GOT3 (cell line): Measurements from ENCODE around the gene DUSP10.

Experiments
- DNase-seq: peaks from one replicate; lab custom pipeline; 2025; ENCODE audit warnings: mixed read lengths; lab: John Stamatoyannopoulos, UW

Gene DUSP10

GRCh38 chr1:221714227-221715152, 27.4 kb downstream of the DUSP10 start:
- no peak for DNase-seq

- DNase-seq = no peak
Observed at GRCh38 chr1:221712776-221713431, 29.0 kb downstream of the DUSP10 start.

- no peak for DNase-seq
Observed at GRCh38 chr1:221712198-221712684, 29.6 kb downstream of the DUSP10 start.

- DNase-seq = no peak
Observed at GRCh38 chr1:221711656-221712055, 30.2 kb downstream of the DUSP10 start.

- no peak for DNase-seq
Observed at GRCh38 chr1:221711063-221711577, 30.8 kb downstream of the DUSP10 start.

- DNase-seq = no peak
Observed at GRCh38 chr1:221709854-221710253, 32.0 kb downstream of the DUSP10 start.

- DNase-seq = no peak
Observed at GRCh38 chr1:221708987-221709386, 32.9 kb downstream of the DUSP10 start.

- no peak for DNase-seq
Observed at GRCh38 chr1:221708076-221708571, 33.8 kb downstream of the DUSP10 start.

GRCh38 chr1:221706876-221707582, 34.9 kb downstream of the DUSP10 start:
- no peak for DNase-seq

GRCh38 chr1:221706191-221706590, 35.7 kb downstream of the DUSP10 start:
- no peak for DNase-seq

- no peak for DNase-seq
Observed at GRCh38 chr1:221704306-221704705, 37.6 kb downstream of the DUSP10 start.

- no peak for DNase-seq
Observed at GRCh38 chr1:221701570-221702186, 40.2 kb downstream of the DUSP10 start.

GRCh38 chr1:221700948-221701347, 40.9 kb downstream of the DUSP10 start:
- no peak for DNase-seq

GRCh38 chr1:221700536-221700935, 41.4 kb downstream of the DUSP10 start:
- no peak for DNase-seq

- no peak for DNase-seq
Observed at GRCh38 chr1:221699978-221700519, 41.8 kb downstream of the DUSP10 start.

GRCh38 chr1:221699577-221699976, 42.3 kb downstream of the DUSP10 start:
- DNase-seq = no peak

GRCh38 chr1:221698579-221699349, 43.1 kb downstream of the DUSP10 start:
- no peak for DNase-seq

- no peak for DNase-seq
Observed at GRCh38 chr1:221697923-221698425, 43.9 kb downstream of the DUSP10 start.

- DNase-seq = no peak
Observed at GRCh38 chr1:221696718-221697461, 45.0 kb downstream of the DUSP10 start.

- no peak for DNase-seq
Observed at GRCh38 chr1:221696027-221696426, 45.9 kb downstream of the DUSP10 start.
